HEK293 (cell line): ENCODE results near the gene HPD.

ENCODE experiments used
- BCL11B ChIP-seq: fragments of 450-650 bp; formaldehyde crosslinking; IDR thresholded peaks from 2 replicates; pipeline ENCODE4 v1.5.1; 2016; ENCODE audit warnings: low read depth, missing biosample characterization, missing genetic modification characterization
- KLF10 ChIP-seq: fragments of 450-650 bp; IDR thresholded peaks from 2 replicates; pipeline ENCODE4 v1.5.1; 2018; ENCODE audit warnings: missing biosample characterization, mild to moderate bottlenecking, missing genetic modification characterization
- PRDM4 ChIP-seq: fragments of 450-650 bp; formaldehyde crosslinking; IDR thresholded peaks from 2 replicates; pipeline ENCODE4 v1.5.1; 2017; ENCODE audit warnings: missing biosample characterization, missing genetic modification characterization
- REPIN1 ChIP-seq: fragments of 450-650 bp; formaldehyde crosslinking; IDR thresholded peaks from 2 replicates; pipeline ENCODE4 v1.5.1; 2017; ENCODE audit warnings: missing biosample characterization, missing genetic modification characterization, low read depth
- TSHZ1 ChIP-seq: fragments of 450-650 bp; formaldehyde crosslinking; IDR thresholded peaks from 2 replicates; pipeline ENCODE4 v1.5.1; 2016; ENCODE audit warnings: missing biosample characterization, missing genetic modification characterization, borderline replicate concordance
- WT1 ChIP-seq: fragments of 450-650 bp; formaldehyde crosslinking; IDR thresholded peaks from 2 replicates; pipeline ENCODE4 v1.5.1; 2016; ENCODE audit warnings: missing biosample characterization, missing genetic modification characterization
- ZBTB21 ChIP-seq: fragments of 450-650 bp; formaldehyde crosslinking; IDR thresholded peaks from 2 replicates; pipeline ENCODE4 v1.5.1; 2017; ENCODE audit warnings: missing biosample characterization, missing genetic modification characterization
- ZNF114 ChIP-seq: fragments of 450-650 bp; formaldehyde crosslinking; IDR thresholded peaks from 2 replicates; pipeline ENCODE4 v1.5.0; 2017; ENCODE audit warnings: missing biosample characterization, missing genetic modification characterization
- ZNF155 ChIP-seq: fragments of 450-650 bp; formaldehyde crosslinking; IDR thresholded peaks from 2 replicates; pipeline ENCODE4 v1.5.1; 2016; ENCODE audit warnings: missing biosample characterization, missing genetic modification characterization
- ZNF157 ChIP-seq: fragments of 450-650 bp; formaldehyde crosslinking; IDR thresholded peaks from 2 replicates; pipeline ENCODE4 v1.5.1; 2016; ENCODE audit warnings: missing biosample characterization, missing genetic modification characterization
- ZNF2 ChIP-seq: fragments of 450-650 bp; formaldehyde crosslinking; IDR thresholded peaks from 2 replicates; pipeline ENCODE4 v1.5.1; 2016; ENCODE audit warnings: missing biosample characterization, missing genetic modification characterization
- ZNF366 ChIP-seq: fragments of 450-650 bp; formaldehyde crosslinking; conservative IDR thresholded peaks from 2 replicates; pipeline ENCODE4 v1.5.1; 2016; ENCODE audit warnings: missing biosample characterization, missing genetic modification characterization
- ZNF416 ChIP-seq: fragments of 450-650 bp; formaldehyde crosslinking; IDR thresholded peaks from 2 replicates; pipeline ENCODE4 v1.5.1; 2016; ENCODE audit warnings: missing biosample characterization, missing genetic modification characterization
- ZNF521 ChIP-seq: fragments of 450-650 bp; formaldehyde crosslinking; IDR thresholded peaks from 2 replicates; pipeline ENCODE4 v1.5.1; 2017; ENCODE audit warnings: missing biosample characterization, mild to moderate bottlenecking, missing genetic modification characterization
- ZNF549 ChIP-seq: fragments of 450-650 bp; IDR thresholded peaks from 2 replicates; pipeline ENCODE4 v1.5.1; 2018; ENCODE audit warnings: missing biosample characterization, missing genetic modification characterization, mild to moderate bottlenecking, inconsistent platforms, moderate library complexity
- ZNF560 ChIP-seq: fragments of 450-650 bp; formaldehyde crosslinking; IDR thresholded peaks from 2 replicates; pipeline ENCODE4 v1.5.1; 2017; ENCODE audit warnings: missing biosample characterization, missing genetic modification characterization, borderline replicate concordance
- ZNF610 ChIP-seq: fragments of 450-650 bp; formaldehyde crosslinking; IDR thresholded peaks from 2 replicates; pipeline ENCODE4 v1.5.1; 2016; ENCODE audit warnings: missing biosample characterization, missing genetic modification characterization, borderline replicate concordance
- ZNF623 ChIP-seq: fragments of 450-650 bp; formaldehyde crosslinking; IDR thresholded peaks from 2 replicates; pipeline ENCODE4 v1.5.1; 2016; ENCODE audit warnings: missing biosample characterization, missing genetic modification characterization
- ZNF747 ChIP-seq: fragments of 450-650 bp; formaldehyde crosslinking; IDR thresholded peaks from 2 replicates; pipeline ENCODE4 v1.5.1; 2016; ENCODE audit warnings: missing biosample characterization, missing genetic modification characterization
- ZNF76 ChIP-seq: fragments of 450-650 bp; formaldehyde crosslinking; IDR thresholded peaks from 2 replicates; pipeline ENCODE4; 2016; ENCODE audit warnings: low read depth, missing biosample characterization, missing genetic modification characterization, borderline replicate concordance
- ZNF785 ChIP-seq: fragments of 450-650 bp; formaldehyde crosslinking; IDR thresholded peaks from 2 replicates; pipeline ENCODE4 v1.5.1; 2016; ENCODE audit warnings: missing biosample characterization, missing genetic modification characterization
- ZNF837 ChIP-seq: fragments of 450-650 bp; formaldehyde crosslinking; IDR thresholded peaks from 2 replicates; pipeline ENCODE4 v1.5.1; 2016; ENCODE audit warnings: missing biosample characterization, missing genetic modification characterization
- ZSCAN18 ChIP-seq: fragments of 450-650 bp; formaldehyde crosslinking; IDR thresholded peaks from 2 replicates; pipeline ENCODE4 v1.5.1; 2016; ENCODE audit warnings: missing biosample characterization, missing genetic modification characterization
- TF ChIP-seq, protein P1 (sequence below): fragments of 450-650 bp; formaldehyde crosslinking; IDR thresholded peaks from 2 replicates; pipeline ENCODE4 v1.5.1; 2017; ENCODE audit warnings: missing biosample characterization, missing genetic modification characterization
- TF ChIP-seq, protein P2 (sequence below): fragments of 450-650 bp; formaldehyde crosslinking; IDR thresholded peaks from 2 replicates; pipeline ENCODE4 v1.5.1; 2016; ENCODE audit warnings: missing biosample characterization, missing genetic modification characterization
- TF ChIP-seq, protein P3 (sequence below): fragments of 450-650 bp; formaldehyde crosslinking; IDR thresholded peaks from 2 replicates; pipeline ENCODE4 v1.5.1; 2016; ENCODE audit warnings: missing biosample characterization, missing genetic modification characterization

The HPD gene

DNA sequence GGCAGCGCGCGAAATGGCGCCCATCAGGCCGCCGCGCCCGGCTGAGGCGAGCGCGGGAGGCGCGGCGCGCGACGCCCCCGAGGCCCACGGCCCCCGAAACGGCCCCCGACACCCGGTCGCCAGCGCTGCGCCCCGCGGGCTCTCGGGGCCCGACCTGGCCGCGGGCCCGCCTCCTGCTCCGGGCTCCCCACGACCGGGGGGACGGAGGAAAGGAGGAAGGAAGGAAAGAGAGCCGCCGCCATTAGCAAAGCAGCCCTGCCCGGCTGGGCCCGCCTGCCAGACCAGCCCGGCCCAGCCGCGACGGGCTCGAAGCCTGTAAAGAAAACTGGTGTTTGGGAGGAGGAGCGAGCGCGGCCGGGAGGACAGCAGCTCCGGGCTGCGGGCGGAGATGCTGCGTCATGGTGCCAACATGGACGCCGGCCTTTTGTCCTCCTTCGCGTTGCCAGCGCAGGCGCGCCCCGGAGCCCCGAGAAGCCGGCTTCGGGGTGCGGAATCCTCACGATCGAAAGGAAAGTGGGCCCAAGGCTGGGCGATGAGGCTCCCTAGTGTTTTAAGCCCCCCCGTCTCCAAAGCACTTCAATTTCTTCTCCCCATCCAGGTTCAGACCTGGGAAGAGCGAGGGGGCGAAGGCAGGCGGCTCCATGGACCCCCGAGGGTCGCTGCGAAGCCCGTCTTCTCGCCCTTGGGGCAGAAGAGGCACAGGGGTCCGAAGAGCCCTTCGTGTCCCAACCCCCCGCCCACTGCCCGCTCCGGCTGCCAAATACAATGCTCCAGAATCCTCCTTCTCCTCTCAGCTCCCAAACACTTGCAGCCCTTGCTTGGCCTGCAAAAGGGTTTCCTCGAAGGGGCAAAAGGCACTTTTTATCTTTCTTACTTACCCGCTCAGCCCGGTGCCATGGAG, 57.7 kb downstream of the HPD start (continued):
- TF ChIP-seq ZNF747 (no peak), REPIN1 (no peak), ZNF416 (tag by site-specific recombination) (no peak), KLF10 (tag by site-specific recombination) (no peak; the same call in 1 of the 2 replicates), ZNF785 (tag by site-specific recombination) (no peak), ZNF610 (tag by site-specific recombination) (no peak), ZNF157 (tag by site-specific recombination) (no peak), ZNF837 (tag by site-specific recombination) (no peak), TSHZ1 (tag by site-specific recombination) (no peak), ZNF521 (no peak), ZNF623 (tag by site-specific recombination) (no peak), WT1 (tag by site-specific recombination) (0 out of 2 replicates have a peak, but pooled peaks have one; percentile 24), ZBTB21 (tag by site-specific recombination) (no peak), BCL11B (tag by site-specific recombination) (no peak), ZNF155 (no peak), ZSCAN18 (tag by site-specific recombination) (no peak), ZNF114 (tag by site-specific recombination) (no peak), PRDM4 (no peak), ZNF366 (tag by site-specific recombination) (peak; percentile 50), ZNF2 (tag by site-specific recombination) (no peak), ZNF549 (tag by site-specific recombination) (no peak), ZNF76 (tag by site-specific recombination) (no peak), ZNF560 (no peak)
- TF ChIP-seq, protein P1, sequence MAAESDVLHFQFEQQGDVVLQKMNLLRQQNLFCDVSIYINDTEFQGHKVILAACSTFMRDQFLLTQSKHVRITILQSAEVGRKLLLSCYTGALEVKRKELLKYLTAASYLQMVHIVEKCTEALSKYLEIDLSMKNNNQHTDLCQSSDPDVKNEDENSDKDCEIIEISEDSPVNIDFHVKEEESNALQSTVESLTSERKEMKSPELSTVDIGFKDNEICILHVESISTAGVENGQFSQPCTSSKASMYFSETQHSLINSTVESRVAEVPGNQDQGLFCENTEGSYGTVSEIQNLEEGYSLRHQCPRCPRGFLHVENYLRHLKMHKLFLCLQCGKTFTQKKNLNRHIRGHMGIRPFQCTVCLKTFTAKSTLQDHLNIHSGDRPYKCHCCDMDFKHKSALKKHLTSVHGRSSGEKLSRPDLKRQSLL: no peak
- TF ChIP-seq, protein P2, sequence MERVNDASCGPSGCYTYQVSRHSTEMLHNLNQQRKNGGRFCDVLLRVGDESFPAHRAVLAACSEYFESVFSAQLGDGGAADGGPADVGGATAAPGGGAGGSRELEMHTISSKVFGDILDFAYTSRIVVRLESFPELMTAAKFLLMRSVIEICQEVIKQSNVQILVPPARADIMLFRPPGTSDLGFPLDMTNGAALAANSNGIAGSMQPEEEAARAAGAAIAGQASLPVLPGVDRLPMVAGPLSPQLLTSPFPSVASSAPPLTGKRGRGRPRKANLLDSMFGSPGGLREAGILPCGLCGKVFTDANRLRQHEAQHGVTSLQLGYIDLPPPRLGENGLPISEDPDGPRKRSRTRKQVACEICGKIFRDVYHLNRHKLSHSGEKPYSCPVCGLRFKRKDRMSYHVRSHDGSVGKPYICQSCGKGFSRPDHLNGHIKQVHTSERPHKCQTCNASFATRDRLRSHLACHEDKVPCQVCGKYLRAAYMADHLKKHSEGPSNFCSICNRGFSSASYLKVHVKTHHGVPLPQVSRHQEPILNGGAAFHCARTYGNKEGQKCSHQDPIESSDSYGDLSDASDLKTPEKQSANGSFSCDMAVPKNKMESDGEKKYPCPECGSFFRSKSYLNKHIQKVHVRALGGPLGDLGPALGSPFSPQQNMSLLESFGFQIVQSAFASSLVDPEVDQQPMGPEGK (tag by site-specific recombination): peak; percentile 49
- TF ChIP-seq, protein P3, sequence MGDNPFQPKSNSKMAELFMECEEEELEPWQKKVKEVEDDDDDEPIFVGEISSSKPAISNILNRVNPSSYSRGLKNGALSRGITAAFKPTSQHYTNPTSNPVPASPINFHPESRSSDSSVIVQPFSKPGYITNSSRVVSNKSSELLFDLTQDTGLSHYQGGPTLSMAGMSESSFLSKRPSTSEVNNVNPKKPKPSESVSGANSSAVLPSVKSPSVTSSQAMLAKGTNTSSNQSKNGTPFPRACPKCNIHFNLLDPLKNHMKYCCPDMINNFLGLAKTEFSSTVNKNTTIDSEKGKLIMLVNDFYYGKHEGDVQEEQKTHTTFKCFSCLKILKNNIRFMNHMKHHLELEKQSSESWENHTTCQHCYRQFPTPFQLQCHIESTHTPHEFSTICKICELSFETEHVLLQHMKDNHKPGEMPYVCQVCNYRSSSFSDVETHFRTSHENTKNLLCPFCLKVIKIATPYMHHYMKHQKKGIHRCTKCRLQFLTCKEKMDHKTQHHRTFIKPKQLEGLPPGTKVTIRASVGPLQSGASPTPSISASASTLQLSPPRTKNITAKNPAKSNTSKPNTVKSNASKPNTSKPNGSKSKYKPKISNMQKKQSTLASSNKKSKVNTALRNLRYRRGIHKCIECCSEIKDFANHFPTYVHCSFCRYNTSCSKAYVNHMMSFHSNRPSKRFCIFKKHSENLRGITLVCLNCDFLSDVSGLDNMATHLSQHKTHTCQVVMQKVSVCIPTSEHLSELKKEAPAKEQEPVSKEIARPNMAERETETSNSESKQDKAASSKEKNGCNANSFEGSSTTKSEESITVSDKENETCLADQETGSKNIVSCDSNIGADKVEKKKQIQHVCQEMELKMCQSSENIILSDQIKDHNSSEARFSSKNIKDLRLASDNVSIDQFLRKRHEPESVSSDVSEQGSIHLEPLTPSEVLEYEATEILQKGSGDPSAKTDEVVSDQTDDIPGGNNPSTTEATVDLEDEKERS (tag by site-specific recombination): no peak
